ENCODE data around the gene CEMP1.

DNA sequence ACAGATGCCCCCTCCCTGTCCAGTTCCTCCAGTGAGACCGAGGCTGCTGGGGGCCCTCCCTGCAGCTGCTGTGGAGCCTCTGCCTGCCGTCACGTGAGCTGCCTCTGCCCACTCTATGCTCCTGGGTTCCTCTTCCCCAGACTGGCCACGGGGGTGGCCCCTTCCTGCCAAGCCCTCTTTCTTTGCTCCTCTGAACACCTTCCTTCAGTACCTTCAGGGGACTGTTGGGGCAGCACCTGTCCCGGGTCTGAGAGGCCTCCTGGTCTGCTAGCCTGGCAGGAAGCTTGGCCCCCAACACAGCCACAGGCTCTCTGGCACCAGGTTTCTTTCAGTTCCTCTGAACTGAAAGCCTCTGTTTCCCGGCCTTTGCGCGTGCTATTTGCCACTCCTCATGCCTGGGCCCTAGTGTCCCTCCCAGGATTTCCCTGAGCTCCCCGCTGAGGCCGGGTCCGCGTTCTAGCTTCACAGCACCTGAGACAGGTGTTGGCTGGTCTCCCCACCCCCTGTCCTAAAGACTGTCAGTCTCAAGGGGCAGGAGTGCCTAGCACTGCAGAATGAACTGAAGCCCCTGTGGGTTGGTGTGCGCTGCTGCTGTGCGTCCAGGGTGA is 24.1 kb downstream of the CEMP1 start:
- TF ChIP-seq, protein P1, sequence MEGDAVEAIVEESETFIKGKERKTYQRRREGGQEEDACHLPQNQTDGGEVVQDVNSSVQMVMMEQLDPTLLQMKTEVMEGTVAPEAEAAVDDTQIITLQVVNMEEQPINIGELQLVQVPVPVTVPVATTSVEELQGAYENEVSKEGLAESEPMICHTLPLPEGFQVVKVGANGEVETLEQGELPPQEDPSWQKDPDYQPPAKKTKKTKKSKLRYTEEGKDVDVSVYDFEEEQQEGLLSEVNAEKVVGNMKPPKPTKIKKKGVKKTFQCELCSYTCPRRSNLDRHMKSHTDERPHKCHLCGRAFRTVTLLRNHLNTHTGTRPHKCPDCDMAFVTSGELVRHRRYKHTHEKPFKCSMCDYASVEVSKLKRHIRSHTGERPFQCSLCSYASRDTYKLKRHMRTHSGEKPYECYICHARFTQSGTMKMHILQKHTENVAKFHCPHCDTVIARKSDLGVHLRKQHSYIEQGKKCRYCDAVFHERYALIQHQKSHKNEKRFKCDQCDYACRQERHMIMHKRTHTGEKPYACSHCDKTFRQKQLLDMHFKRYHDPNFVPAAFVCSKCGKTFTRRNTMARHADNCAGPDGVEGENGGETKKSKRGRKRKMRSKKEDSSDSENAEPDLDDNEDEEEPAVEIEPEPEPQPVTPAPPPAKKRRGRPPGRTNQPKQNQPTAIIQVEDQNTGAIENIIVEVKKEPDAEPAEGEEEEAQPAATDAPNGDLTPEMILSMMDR (IDR thresholded peaks at IDR 0.05) = no peak
- TF ChIP-seq ZFX (IDR thresholded peaks at IDR 0.05; ENCODE audit: borderline replicate concordance) = no peak

All from 22Rv1 (cell line).